Stomach (tissue), 9 donors: Measurements from ENCODE around the gene POU3F3. TPM values are rescaled to one million over a fixed set of nuclear protein-coding genes. Genes with fewer than 3 reads are reported as not detected.

ENCODE experiments used
- DNase-seq, 2 donors: peaks; one replicate each; pipeline versions ENCODE4 v3.0.0 to v3.0.0-alpha.2; 2013 to 2019
- H3K27ac ChIP-seq, 5 donors: fragments of 200-600 bp in 4 of 5; sonication (generic) in 4 of 5; one replicate each; pipeline ENCODE4 v1.5.1; 2013 to 2019; ENCODE audit warnings: mild to moderate bottlenecking in 1 of 5, moderate library complexity in 1 of 5
- H3K27me3 ChIP-seq, 3 donors: fragments of 200-600 bp; sonication (generic); one replicate each; pipeline ENCODE4 v1.5.1; 2017 to 2019; ENCODE audit warnings: mixed run types in 1 of 3
- H3K36me3 ChIP-seq, 4 donors: fragments of 200-600 bp; sonication (generic); 1 replicate in 3 of 4; 2 replicates in 1 of 4; pipeline ENCODE4 v1.5.1; 2016 to 2019
- H3K4me1 ChIP-seq, 4 donors: fragments of 200-600 bp; sonication (generic); one replicate each; pipeline ENCODE4 v1.5.1; 2016 to 2019
- H3K4me3 ChIP-seq, 4 donors: fragments of 200-600 bp; sonication (generic) in 3 of 4; one replicate each; pipeline ENCODE4 v1.5.1; 2016 to 2019; ENCODE audit warnings: mild to moderate bottlenecking in 1 of 4
- H3K9me3 ChIP-seq, 4 donors: fragments of 200-600 bp; sonication (generic); one replicate each; pipeline ENCODE4 v1.5.1; 2016 to 2019
- CTCF ChIP-seq, 7 experiments: fragments of 450-650 bp in 4 of 7; fragments of 200-600 bp in 3 of 7; sonication (generic) in 3 of 7; IDR thresholded peaks; one replicate each; pipeline ENCODE4 v1.5.1; 2016 to 2019; ENCODE audit warnings: antibody characterized with exemption in 7 of 7, control low read depth in 2 of 7, mild to moderate bottlenecking in 1 of 7
- EP300 ChIP-seq: sonication (generic); formaldehyde crosslinking; IDR thresholded peaks from one replicate; pipeline ENCODE4 v1.6.1; 2017; ENCODE audit warnings: antibody characterized with exemption
- POLR2A ChIP-seq, 4 donors: fragments of 450-650 bp; IDR thresholded peaks; one replicate each; pipeline ENCODE4 v1.6.1; 2016; ENCODE audit warnings: antibody characterized with exemption in 4 of 4, control low read depth in 2 of 4, mild to moderate bottlenecking in 1 of 4, moderate library complexity in 1 of 4
- POLR2AphosphoS5 ChIP-seq, 3 donors: sonication (generic); formaldehyde crosslinking; IDR thresholded peaks; one replicate each; pipeline ENCODE4 v1.6.1; 2016; ENCODE audit warnings: antibody characterized with exemption in 3 of 3
- WGBS, 5 donors: extraction: QIAGEN DNeasy Blood & Tissue Kit in 3 of 5; methylation state at CpG; one replicate each; pipeline versions ENCODE4 v1.1.5 to v1.1.7; 2013 to 2018; 5-methylcytosine and 5-hydroxymethylcytosine counted together
- intact Hi-C: fragments of 100-400 bp; cut with DNase I; formaldehyde crosslinking; loops from one replicate; pipeline ENCODE4 v1.15.1; 2023; ENCODE audit warnings: low total_unique reads
- polyA plus RNA-seq, 3 donors: library from polyadenylated mRNA; stranded (reverse); fragments of 200-250 nt; gene quantifications; one replicate each; pipeline ENCODE4 v1.2.3, GENCODE V29; 2013
- total RNA-seq, 5 donors: library from RNA; depleted of rRNA; stranded (reverse); fragments of >200 nt; gene quantifications; one replicate each; pipeline versions ENCODE4 v1.1.0 to v1.2.3, GENCODE V29; 2014 to 2016
- donor health status: healthy with polysubstance abuse.
- donor health status: Bipolar disorder and iron deficiency.
- donor health status: healthy.

Gene POU3F3
- total and polyA plus RNA-seq, 8 donors = 0.37 to 0.93 TPM; not detected in 6

- TF ChIP-seq POLR2A (IDR thresholded peaks at IDR 0.05) = no peak
- TF ChIP-seq POLR2AphosphoS5 (IDR thresholded peaks at IDR 0.05) = no peak
- no peak for TF ChIP-seq CTCF (IDR thresholded peaks at IDR 0.05)
- no peak for TF ChIP-seq EP300
- intact Hi-C loops = no loop called here
- H3K9me3 ChIP-seq = peaks cover 0 to 16% (median 0%) of the 10 kb centered on the region in 4 donors
- WGBS, 5 donors = 5 to 9% (median 6%) methylated on average over 29 of the region's 29 CpGs
- H3K4me3 ChIP-seq = peak overlapping the region in 3 of 4 donors; percentile 39 to 59 (median 47)
- peaks cover 26 to 50% (median 38%) of the 10 kb centered on the region in 4 donors for H3K4me1 ChIP-seq
- peaks cover 38 to 99% (median 85%) of the 10 kb centered on the region in 3 donors for H3K27me3 ChIP-seq
- H3K27ac ChIP-seq = peak overlapping the region in 1 of 5 donors; percentile 72
- H3K36me3 ChIP-seq = no peaks in the 10 kb centered on the region
- peak in 1 of 2 donors; percentile 11 for DNase-seq
These were observed 2.4 kb upstream of the POU3F3 start for GRCh38 chr2:104851291-104852089.

- H3K4me3 ChIP-seq = peak overlapping the region; percentile 33 to 59 (median 43)
These were observed 1.7 kb upstream of the POU3F3 start for GRCh38 chr2:104852090-104852666.

GRCh38 chr2:104854498-104855220 lies 744 bp downstream of the POU3F3 start:
- Histone ChIP-seq H3K4me3 (peak overlapping the region; percentile 33 to 59 (median 43)), H3K27me3 (peaks cover 47 to 99% (median 89%) of the 10 kb centered on the region in 3 donors), H3K36me3 (no peaks in the 10 kb centered on the region), H3K4me1 (peaks cover 29 to 60% (median 53%) of the 10 kb centered on the region in 4 donors), H3K27ac (peak overlapping the region in 1 of 5 donors; percentile 48), H3K9me3 (peaks cover 0 to 26% (median 1%) of the 10 kb centered on the region in 4 donors)
- TF ChIP-seq POLR2A (IDR thresholded peaks at IDR 0.05) (no peak), EP300 (no peak), CTCF (IDR thresholded peaks at IDR 0.05) (no peak), POLR2AphosphoS5 (IDR thresholded peaks at IDR 0.05) (no peak)
- 3 to 9% (median 7%) methylated on average over 25 to 48 of the region's 48 CpGs for WGBS, 5 donors
- peak in 1 of 2 donors; percentile 12 for DNase-seq
- intact Hi-C loops = no loop called here

More at GRCh38 chr2:104852090-104852666, 1.7 kb upstream of the POU3F3 start:
- no peaks in the 10 kb centered on the region for H3K36me3 ChIP-seq
- TF ChIP-seq EP300 (no peak), POLR2AphosphoS5 (IDR thresholded peaks at IDR 0.05) (peak in 1 of 3 donors; percentile 48)
- 2 to 5% (median 4%) methylated on average over 29 to 39 of the region's 39 CpGs for WGBS, 5 donors
- H3K9me3 ChIP-seq = peaks cover 0 to 19% (median 0%) of the 10 kb centered on the region in 4 donors
- DNase-seq = peak in 1 of 2 donors; percentile 55
- H3K27me3 ChIP-seq = peaks cover 39 to 99% (median 84%) of the 10 kb centered on the region in 3 donors
- intact Hi-C loops = no loop called here
- peaks cover 29 to 56% (median 45%) of the 10 kb centered on the region in 4 donors for H3K4me1 ChIP-seq
- H3K27ac ChIP-seq = peak overlapping the region in 2 of 5 donors; percentile 8 to 72

GRCh38 chr2:104855221-104856085 lies 1.5 kb downstream of the POU3F3 start:
- DNase-seq = peak in 1 of 2 donors; percentile 35
- 1 to 9% (median 5%) methylated on average over 15 to 116 of the region's 135 CpGs for WGBS, 5 donors
- Histone ChIP-seq H3K27ac (no peak overlapping the region), H3K4me1 (peaks cover 29 to 58% (median 53%) of the 10 kb centered on the region in 4 donors), H3K4me3 (peak overlapping the region in 3 of 4 donors; percentile 39 to 59 (median 47)), H3K9me3 (peaks cover 0 to 26% (median 1%) of the 10 kb centered on the region in 4 donors), H3K27me3 (peaks cover 47 to 99% (median 88%) of the 10 kb centered on the region in 3 donors), H3K36me3 (no peaks in the 10 kb centered on the region)
- TF ChIP-seq POLR2A (IDR thresholded peaks at IDR 0.05) (no peak), CTCF (IDR thresholded peaks at IDR 0.05) (no peak)
- intact Hi-C loops = no loop called here
